Gastroesophageal sphincter (tissue), 3 donors: ENCODE data around the gene GLG1.
"Not testable (repeated sequence)": the region's sequence is repeated elsewhere in the genome, so short reads cannot be mapped to it uniquely, and the experiment has no call there.

Source experiments
- CTCF ChIP-seq, 4 experiments: fragments of 200-600 bp in 2 of 4; fragments of 450-650 bp in 2 of 4; sonication (generic) in 1 of 4; IDR thresholded peaks; one replicate each; pipeline ENCODE4 v1.5.1; 2017 to 2019; ENCODE audit warnings: antibody characterized with exemption in 4 of 4, mild to moderate bottlenecking in 2 of 4, moderate library complexity in 2 of 4
- EP300 ChIP-seq: sonication (generic); formaldehyde crosslinking; IDR thresholded peaks from one replicate; pipeline ENCODE4 v1.6.1; 2017; ENCODE audit warnings: antibody characterized with exemption, mild to moderate bottlenecking
- POLR2A ChIP-seq, 2 donors: fragments of 450-650 bp; IDR thresholded peaks; one replicate each; pipeline ENCODE4 v1.6.1; 2017; ENCODE audit warnings: antibody characterized with exemption in 2 of 2, mild to moderate bottlenecking in 2 of 2, moderate library complexity in 1 of 2
- POLR2AphosphoS5 ChIP-seq: sonication (generic); formaldehyde crosslinking; IDR thresholded peaks from one replicate; pipeline ENCODE4 v1.6.1; 2017; ENCODE audit warnings: antibody characterized with exemption

GRCh38 chr16:74420612-74421481, 186.1 kb downstream of the GLG1 start, which contains the start of gene CLEC18B:
- not testable (repeated sequence) for TF ChIP-seq CTCF (IDR thresholded peaks at IDR 0.05); POLR2A (IDR thresholded peaks at IDR 0.05); EP300; POLR2AphosphoS5
